NCI-H2029 (cell line): ENCODE results near the gene OR6B3.
A peak's percentile ranks its signal among the peaks of the same experiment; 100 is the strongest.
"Not testable (repeated sequence)": the region's sequence is repeated elsewhere in the genome, so short reads cannot be mapped to it uniquely, and the experiment has no call there.

Experiments used
- DNase-seq: peaks from one replicate; lab custom pipeline; 2025; lab: John Stamatoyannopoulos, UW

The OR6B3 gene

DNA sequence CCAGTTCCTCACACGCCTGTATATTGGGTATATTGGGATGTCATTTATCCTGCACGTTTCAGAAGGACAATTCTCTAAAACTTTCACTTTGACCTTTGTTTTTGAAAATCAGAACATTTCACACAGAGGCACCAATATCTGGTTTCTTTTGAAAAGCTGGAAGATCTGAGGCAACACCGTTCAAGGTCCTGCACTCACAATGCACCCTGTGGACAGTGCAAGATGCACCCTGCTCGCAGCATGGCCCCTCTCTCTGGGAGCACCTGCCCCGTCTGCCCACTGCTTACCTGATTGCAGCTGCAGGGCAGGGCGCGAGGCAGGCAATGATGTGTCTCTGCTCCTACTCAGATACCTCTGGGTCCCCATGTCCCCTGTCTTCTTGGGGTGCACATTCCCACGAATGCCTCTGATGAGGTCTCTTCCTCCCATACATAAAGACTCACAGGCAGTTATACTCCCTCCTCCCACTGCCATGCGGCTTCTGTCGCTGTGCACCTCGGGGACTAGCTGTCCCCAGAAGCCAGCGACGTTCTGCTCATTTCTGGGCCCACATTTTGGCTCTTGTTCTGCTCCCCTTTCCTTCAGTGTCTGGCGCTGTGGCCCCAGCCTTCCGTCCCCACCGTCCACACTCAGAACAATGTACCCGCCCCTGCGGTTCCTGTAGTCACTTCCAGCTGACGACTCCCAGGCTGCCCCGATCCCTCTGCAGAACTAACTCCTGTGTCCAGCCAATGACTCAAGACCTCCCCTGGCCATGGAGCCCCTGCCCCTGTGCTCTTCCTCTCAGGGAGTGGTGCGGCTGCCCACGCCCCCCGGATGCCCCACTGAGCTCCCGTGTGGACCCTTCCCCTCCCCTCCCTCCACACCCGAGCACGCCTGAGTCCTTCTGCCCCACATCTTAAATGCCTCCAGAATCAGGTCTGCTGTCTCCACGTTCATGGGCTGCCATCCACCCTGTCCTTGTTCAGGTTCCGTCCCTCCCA is at the start of gene OR6B3:
Gene OR6B3, minus strand, starts transcription at position 349 of the 983 bp plus-strand sequence.
- no peak for DNase-seq

- no peak for DNase-seq
These were observed 45.0 kb upstream of the OR6B3 start for GRCh38 chr2:240098349-240098748.

DNA sequence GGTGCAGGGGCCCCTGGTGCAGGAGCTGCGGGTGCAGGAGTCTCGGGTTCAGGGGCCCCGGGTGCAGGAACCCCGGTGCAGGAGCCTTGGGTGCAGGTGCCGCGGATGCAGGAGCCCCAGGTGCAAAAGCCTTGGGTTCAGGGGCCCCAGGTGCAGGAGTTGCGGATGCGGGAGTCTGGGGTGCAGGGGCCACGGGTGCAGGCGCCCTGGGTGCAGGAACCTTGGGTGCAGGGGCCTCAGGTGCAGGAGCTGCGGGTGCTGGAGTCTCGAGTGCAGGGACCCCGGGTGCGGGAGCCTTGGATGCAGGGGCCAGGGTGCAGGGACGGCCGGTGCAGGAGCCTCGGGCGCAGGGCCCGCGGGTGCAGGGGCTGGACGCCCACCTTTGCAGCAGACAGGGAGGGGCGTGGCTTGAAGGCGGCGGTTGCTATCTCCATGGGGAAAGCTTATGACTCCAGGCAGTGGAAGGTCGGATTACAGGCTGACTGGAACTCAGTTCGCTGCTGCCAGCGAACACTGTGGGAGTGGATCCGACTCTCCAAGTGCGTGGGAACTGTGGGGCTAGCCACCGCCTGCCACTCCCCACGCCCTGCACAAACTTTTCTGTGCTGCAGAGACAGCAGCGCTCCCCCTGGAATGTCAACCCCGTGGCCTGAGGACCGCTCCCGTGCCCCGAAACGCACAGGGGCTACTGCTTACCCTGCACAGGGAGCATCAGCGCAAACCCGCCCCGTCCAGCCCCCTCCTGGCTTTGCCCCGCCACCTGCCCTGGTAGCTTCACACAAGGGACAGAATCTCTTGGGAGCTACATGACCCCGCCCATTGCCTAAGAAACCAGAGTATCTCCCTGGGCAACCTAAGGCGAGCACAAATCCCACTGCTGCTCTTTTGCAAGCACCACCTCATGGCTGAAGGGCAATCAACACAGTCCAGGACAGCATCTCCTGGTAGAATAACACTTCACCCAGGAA is 42.5 kb upstream of the OR6B3 start:
- DNase-seq = no peak

DNA sequence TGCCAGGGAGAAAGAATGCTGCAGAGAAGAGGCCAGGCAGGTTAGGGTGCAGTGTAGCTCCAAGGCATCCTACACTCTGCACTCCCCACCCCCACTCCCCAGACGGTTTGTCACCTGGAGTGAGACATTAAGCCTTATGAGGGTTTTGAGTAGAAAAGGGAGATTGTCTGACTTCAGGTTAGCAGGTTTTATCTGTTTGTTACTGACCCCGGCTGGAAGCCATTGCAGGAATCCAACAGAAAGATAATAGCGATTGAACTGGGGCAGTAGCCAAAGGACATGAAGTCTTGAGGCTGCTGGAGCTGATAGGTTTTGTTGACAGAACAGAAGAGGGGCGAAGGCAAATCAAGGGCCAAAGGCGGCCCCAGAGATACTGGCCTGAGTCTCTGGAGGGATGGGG is 36.0 kb upstream of the OR6B3 start:
- no peak for DNase-seq

- no peak for DNase-seq
These were observed 33.2 kb upstream of the OR6B3 start for GRCh38 chr2:240086563-240086962.

GRCh38 chr2:240078631-240079030 is 25.3 kb upstream of the OR6B3 start:
- no peak for DNase-seq

DNA sequence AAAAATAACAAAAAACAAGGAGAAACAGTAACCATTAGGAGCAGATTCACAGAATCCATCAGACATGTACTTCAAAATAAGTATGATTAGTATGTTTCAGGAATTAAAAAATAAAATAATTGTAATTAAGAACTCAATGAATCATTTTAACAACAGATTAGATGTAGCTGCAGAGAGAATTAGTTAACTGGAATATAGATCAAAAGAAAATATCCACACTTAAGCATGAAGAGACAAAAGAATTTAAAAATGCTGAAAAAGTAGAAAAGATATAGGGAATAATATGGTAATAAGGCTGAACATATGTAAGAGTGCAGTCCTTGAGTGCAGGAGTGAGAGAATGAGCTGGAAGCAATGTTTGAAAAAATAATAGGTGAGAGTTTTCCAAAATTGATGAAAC is 24.1 kb upstream of the OR6B3 start:
- no peak for DNase-seq

DNA sequence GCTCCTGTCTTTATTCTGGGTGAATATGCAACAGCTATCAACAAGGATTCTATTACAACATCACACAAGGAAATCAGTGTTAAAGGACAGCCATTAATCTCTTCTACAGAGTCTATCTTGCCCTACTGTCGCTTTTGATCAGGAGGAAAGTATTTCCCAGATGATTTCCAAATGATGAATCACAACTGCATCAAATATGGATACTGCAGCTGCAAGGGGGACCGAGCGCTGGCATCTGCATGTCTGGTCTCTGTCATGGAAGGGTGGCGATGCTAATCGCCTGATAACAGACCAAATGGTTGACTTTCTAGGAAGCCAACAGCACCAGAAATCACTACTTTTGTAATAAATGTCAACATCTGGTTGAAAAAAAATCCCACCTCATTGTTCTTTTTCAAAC is 21.2 kb upstream of the OR6B3 start:
- no peak for DNase-seq

GRCh38 chr2:240070907-240071306 is 17.6 kb upstream of the OR6B3 start:
- DNase-seq = no peak

- DNase-seq = no peak
These were observed 16.5 kb upstream of the OR6B3 start for GRCh38 chr2:240069829-240070228.

GRCh38 chr2:240068193-240068592 is 14.9 kb upstream of the OR6B3 start:
- DNase-seq = no peak

DNA sequence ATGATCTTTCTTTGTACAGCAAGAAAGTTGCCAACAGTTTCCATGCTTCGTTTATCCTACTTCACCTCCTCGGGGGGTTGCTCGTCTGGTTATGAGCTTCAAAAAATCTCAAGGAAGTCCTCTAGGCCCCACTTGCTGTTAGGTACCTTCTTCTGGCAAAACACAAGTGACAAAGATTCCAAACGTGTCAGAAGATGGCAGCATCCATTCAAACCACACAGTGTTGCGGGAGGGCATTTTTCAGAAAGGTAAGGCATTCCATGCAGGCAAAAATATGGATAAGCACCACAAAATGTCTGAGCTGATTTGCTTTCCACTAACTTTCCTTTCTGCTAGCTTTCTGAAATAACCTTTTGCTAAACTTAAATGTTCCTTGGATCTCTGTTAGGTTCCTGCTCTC is 13.2 kb upstream of the OR6B3 start:
- DNase-seq = no peak

- no peak for DNase-seq
These were observed 11.6 kb upstream of the OR6B3 start for GRCh38 chr2:240064898-240065297.

DNA sequence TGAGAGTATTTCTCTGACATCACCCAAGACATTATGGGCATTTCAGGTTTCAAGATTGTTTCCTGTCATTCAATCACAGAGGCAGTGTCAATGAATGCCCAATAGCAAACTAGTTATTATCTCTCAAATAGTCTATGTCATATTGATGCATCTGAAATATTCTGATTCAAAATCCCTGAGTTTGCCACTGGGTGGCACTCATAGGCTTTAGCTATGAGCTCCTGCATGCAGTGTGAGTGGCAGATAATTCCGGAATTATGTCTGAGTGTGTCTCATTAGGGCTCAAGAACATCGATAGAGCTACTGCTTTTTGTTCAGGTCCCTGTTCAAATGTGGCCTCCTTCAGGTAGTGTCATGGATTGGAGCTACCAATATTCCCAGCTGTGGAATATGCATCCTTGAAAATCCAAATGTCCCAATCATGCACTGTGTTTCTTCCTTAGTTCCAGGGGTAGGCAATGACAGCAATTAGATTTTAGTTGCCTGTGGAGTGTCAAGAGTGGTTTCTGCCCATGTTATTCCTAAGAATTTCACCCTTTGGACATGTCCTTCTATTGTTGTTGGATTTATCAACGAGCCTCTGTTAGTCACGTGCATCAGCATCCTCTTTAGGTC is 7.8 kb upstream of the OR6B3 start:
- DNase-seq = peak; percentile 29

DNA sequence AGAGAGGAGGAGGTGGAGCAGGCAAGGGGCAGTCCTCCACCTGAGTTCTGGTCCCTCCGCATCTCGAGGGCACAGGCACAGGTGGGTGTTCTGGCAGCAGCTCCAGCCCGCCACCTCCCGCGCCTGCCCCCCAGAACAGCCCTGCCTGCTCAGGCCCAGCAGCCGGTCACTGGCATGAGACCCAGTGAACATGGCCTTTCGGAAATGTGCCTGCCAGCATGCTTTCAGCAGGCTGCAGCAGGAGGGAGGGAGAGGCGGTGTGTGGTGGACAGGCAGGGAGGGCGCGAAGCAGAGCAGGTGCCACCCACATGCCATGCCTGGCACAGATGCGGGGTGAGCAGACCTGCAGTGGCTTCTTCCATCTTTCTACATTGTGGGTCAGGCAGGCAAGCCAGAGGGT is 3.4 kb upstream of the OR6B3 start:
- DNase-seq = no peak

DNA sequence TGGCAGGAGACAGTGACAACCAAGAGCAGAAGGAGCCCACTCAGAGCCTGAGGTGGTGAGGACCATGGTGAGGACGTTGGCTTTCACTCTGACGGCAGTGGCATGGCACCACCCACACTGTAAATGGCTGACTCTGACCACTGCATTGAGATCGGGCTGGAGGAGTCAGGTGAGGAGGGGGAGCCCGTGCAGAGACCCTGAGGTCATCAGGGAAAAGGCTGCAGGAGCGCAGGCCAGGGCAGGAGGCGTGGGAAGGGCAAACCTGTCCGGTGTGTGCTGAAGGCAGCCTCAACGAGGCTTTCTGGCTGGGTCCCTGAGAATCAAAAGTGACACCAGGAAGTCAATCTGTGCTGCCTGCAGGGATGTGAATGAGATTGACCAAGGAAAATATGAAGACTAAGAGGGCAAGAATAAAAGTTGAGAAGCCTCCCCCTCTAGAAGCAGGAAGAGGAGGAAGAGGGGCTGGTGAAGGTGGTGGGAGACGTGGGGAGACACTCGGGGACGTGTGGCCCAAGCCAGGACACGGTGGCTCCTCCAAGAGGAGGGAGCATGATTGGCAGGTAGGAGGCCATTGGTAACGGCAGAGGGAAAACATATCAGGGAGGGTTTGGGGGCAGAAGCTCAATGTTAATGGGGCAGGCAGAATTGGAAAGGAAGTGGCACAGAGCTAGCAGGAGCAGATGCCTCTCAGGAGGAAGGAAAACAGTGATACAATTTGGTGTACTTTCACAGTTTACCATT is 2.0 kb upstream of the OR6B3 start:
- no peak for DNase-seq

DNA sequence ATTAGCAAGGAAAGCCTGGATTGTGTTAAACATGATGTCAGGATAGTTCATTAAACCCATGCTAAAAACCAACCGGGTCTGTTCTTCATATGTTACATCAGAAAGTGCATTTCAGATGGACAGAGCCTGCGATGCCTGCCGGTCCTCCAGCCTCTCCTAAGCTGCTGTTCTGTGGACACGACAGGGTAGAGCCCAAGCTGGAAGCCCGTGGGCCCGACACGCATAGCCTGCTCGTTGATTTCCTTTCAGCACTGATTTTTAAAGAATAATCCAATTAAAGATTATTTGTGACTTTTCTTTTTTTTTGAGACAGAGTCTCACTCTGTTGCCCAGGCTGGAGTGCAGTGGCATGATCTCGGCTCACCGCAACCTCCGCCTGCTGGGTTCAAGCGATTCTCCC is 797 bp downstream of the OR6B3 start:
- no peak for DNase-seq

DNA sequence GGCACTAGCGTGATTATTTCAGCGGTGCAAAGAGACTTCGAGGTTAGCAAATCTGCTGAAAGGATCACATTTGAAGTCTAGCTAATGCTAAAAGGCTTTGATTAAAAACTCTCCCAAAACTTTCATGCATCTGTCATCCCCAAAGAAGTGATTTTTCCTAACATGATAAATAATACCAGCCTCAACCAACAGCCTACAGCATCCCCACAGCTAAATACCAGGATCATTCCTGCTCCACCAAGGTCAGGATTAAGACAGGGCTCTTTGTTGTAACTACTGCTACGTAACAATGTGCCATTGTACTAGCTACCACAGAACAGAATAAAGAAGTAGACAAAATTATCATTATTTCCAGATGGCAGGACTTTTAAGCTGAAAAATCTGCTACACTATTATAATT is 1.6 kb downstream of the OR6B3 start:
- DNase-seq = no peak

DNA sequence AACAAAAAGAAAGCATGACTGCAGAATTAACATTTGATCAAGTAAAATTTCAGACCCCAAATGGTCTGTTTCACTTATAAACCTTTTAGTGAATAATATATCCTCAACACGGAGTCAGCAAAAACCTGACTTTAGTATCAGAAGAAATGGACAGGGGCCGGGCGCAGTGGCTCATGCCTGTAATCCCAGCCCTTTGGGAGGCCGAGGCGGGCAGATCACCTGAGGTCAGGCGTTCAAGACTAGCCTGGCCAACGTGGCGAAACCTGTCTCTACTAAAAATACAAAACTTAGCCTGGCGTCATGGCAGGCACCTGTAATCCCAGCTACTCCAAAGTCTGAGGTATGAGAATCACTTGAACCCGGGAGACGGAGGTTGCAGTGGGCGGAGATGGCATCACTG is 3.0 kb downstream of the OR6B3 start:
- DNase-seq = no peak

DNA sequence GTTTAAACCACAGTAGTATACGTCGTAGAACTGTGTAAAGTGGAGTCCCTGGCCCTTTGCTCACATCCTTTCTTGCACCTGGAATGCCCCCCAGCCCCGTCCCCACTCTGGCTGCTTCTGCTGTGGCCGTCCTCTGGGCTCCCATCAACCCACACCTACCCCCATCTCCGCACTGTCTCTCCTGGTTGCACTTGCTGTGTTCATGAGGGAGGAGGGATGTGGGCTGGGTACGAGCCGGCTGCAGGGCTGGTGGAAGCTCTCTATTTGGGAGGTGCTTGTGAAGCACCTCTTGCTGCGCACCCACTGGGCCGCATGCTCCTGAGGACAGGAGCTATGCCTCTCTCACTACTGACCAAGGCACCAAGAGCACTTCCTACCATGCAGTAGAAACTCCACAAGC is 5.1 kb downstream of the OR6B3 start:
- no peak for DNase-seq

- no peak for DNase-seq
These were observed 8.2 kb downstream of the OR6B3 start for GRCh38 chr2:240045098-240045497.

DNA sequence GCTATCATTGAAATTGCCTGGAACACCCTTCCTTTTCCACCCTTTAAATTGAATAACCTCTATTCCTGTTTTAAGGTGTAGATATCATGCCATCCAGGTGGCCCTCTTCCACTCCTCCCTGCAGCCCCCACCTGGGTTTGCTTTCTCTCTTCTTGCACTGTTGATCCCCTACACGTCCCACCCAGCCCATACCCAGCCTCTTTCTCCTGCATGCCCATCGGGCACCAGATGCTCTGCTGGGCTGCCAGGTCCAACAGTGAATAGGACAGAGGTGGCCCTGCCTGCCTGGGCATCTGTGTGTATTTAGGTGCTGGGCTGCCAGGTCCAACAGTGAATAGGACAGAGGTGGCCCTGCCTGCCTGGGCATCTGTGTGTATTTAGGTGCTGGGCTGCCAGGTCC is 9.2 kb downstream of the OR6B3 start:
- not testable (repeated sequence) for DNase-seq
